GM12878 (cell line): ENCODE data around the gene BIRC6. TPM values are rescaled to one million over a fixed set of nuclear protein-coding genes. Genes with fewer than 3 reads are reported as not detected.

Source experiments
- ATAC-seq: fragments of 200-7000 bp; cut with Tn5 transposase; 3 replicates; pipeline ENCODE4 v1.9.1; 2020; ENCODE audit warnings: mild to moderate bottlenecking, moderate library complexity
- BruUV-seq: library from RNA; stranded (reverse); fragments of 400-500 nt; replicated peaks from 2 replicates; lab custom pipeline; 2021; lab: Mats Ljungman, UMichigan
- CTCF ChIA-PET: fragments of 300-600 bp; sonication (Branson Sonifier 250); formaldehyde crosslinking; extraction: SDS; loops from one replicate; lab custom pipeline; 2021; ENCODE audit warnings: inconsistent platforms; lab: Yijun Ruan, JAX
- POLR2A ChIA-PET: fragments of 350-600 bp; formaldehyde crosslinking; extraction: SDS; loops from one replicate; lab custom pipeline; 2021; ENCODE audit warnings: inconsistent platforms; lab: Charles Lee
- RAD21 ChIA-PET: fragments of 300-600 bp; sonication (Branson Sonifier 250); formaldehyde crosslinking; loops from one replicate; lab custom pipeline; 2023; ENCODE audit warnings: antibody characterized with exemption; ENCODE audit not compliant: unreplicated experiment; lab: Charles Lee
- SMC1A ChIA-PET: fragments of 300-600 bp; sonication (Branson Sonifier 250); formaldehyde crosslinking; loops from one replicate; lab custom pipeline; 2023; ENCODE audit not compliant: unreplicated experiment, uncharacterized antibody; lab: Charles Lee
- DNase-seq: peaks from one replicate; pipeline ENCODE4 v3.0.0-alpha.2; 2011; ENCODE audit warnings: low read depth, low spot score
- FAIRE-seq: peaks from 3 replicates; lab custom pipeline; 2011; peaks lifted over from hg19 to GRCh38; lab: Jason Lieb, UNC
- H2AFZ ChIP-seq: 2 replicates; pipeline ENCODE4 v1.6.0; 2011; ENCODE audit warnings: low read depth, low read length, control low read depth; ENCODE audit not compliant: control insufficient read depth
- H3K27ac ChIP-seq: 2 replicates; pipeline ENCODE4 v1.5.1; 2011; ENCODE audit warnings: control low read depth; ENCODE audit not compliant: control insufficient read depth, insufficient read depth
- H3K27me3 ChIP-seq, 2 experiments: replicated peaks in 1 of 2; 2 replicates each; pipeline versions ENCODE4 v1.6.0 to v1.6.1; 2011; ENCODE audit warnings: low read length in 1 of 2; ENCODE audit not compliant: control insufficient read depth in 2 of 2, insufficient read depth in 2 of 2
- H3K36me3 ChIP-seq, 2 experiments: 2 replicates each; pipeline ENCODE4 v1.5.1; 2011; ENCODE audit warnings: low read length in 1 of 2; ENCODE audit not compliant: control insufficient read depth in 2 of 2, insufficient read depth in 2 of 2
- H3K4me1 ChIP-seq: 2 replicates; pipeline ENCODE4 v1.6.1; 2011; ENCODE audit warnings: mild to moderate bottlenecking, low read length, moderate library complexity, mixed read lengths; ENCODE audit not compliant: control insufficient read depth, insufficient read depth
- H3K4me2 ChIP-seq: 2 replicates; pipeline ENCODE4 v1.6.0; 2011; ENCODE audit warnings: control low read depth; ENCODE audit not compliant: control insufficient read depth, insufficient read depth
- H3K4me3 ChIP-seq: fragments of 200-600 bp; sonication (generic); 2 replicates; pipeline ENCODE4 v1.5.1; 2016
- H3K79me2 ChIP-seq: 2 replicates; pipeline ENCODE4 v1.6.0; 2011; ENCODE audit warnings: low read length; ENCODE audit not compliant: control insufficient read depth, insufficient read depth
- H3K9ac ChIP-seq: 2 replicates; pipeline ENCODE4 v1.8.0; 2011; ENCODE audit warnings: low read length, control low read depth, mixed read lengths; ENCODE audit not compliant: control insufficient read depth, insufficient read depth
- H3K9me3 ChIP-seq: replicated peaks from 3 replicates; pipeline ENCODE4 v1.5.1; 2011; ENCODE audit warnings: mild to moderate bottlenecking, low read length; ENCODE audit not compliant: control insufficient read depth, insufficient read depth
- H4K20me1 ChIP-seq: 2 replicates; pipeline ENCODE4 v1.6.0; 2011; ENCODE audit not compliant: control insufficient read depth, insufficient read depth
- CHD1 ChIP-seq: IDR thresholded peaks from 2 replicates; pipeline ENCODE4 v1.6.1; 2012; ENCODE audit warnings: low read depth, low read length, improper control_type of control experiment
- FOS ChIP-seq: IDR thresholded peaks from 3 replicates; pipeline ENCODE4 v1.6.1; 2011; ENCODE audit warnings: borderline replicate concordance; ENCODE audit not compliant: insufficient read length; ENCODE audit errors: extremely low read depth
- FOXM1 ChIP-seq: IDR thresholded peaks from 2 replicates; pipeline ENCODE4 v1.6.1; 2012; ENCODE audit warnings: low read depth, mild to moderate bottlenecking, inconsistent platforms, low read length, moderate library complexity
- MEF2A ChIP-seq: IDR thresholded peaks from 2 replicates; pipeline ENCODE4 v1.6.1; 2011; ENCODE audit warnings: low read depth, mild to moderate bottlenecking, low read length, moderate library complexity; ENCODE audit not compliant: insufficient read depth
- MTA2 ChIP-seq: fragments of 450-650 bp; IDR thresholded peaks from 2 replicates; pipeline ENCODE4 v1.6.1; 2016; ENCODE audit warnings: low read depth, mild to moderate bottlenecking, moderate library complexity
- NRF1 ChIP-seq: conservative IDR thresholded peaks from 2 replicates; pipeline ENCODE4 v1.6.1; 2011; ENCODE audit warnings: mild to moderate bottlenecking, low read depth, low read length, improper control_type of control experiment
- PML ChIP-seq: IDR thresholded peaks from 2 replicates; pipeline ENCODE4 v1.6.1; 2012; ENCODE audit warnings: low read length, inconsistent platforms
- RUNX3 ChIP-seq: IDR thresholded peaks from 2 replicates; pipeline ENCODE4 v1.6.1; 2012; ENCODE audit warnings: low read length, inconsistent platforms
- SPI1 ChIP-seq: IDR thresholded peaks from 2 replicates; pipeline ENCODE4 v1.6.1; 2011; ENCODE audit warnings: low read depth, mild to moderate bottlenecking, low read length, moderate library complexity, borderline replicate concordance; ENCODE audit not compliant: insufficient read depth
- TARDBP ChIP-seq: IDR thresholded peaks from 2 replicates; pipeline ENCODE4 v1.6.1; 2016; ENCODE audit warnings: borderline replicate concordance
- TCF12 ChIP-seq: IDR thresholded peaks from 2 replicates; pipeline ENCODE4 v1.6.1; 2011; ENCODE audit warnings: low read depth, mild to moderate bottlenecking, low read length
- WRNIP1 ChIP-seq: IDR thresholded peaks from 2 replicates; pipeline ENCODE4 v1.6.1; 2011; ENCODE audit warnings: low read depth, low read length, improper control_type of control experiment, borderline replicate concordance
- WGBS: methylation state at CpG from one replicate; pipeline ENCODE4 v1.1.6; 2016; ENCODE audit warnings: low lambda C conversion rate; ENCODE audit not compliant: insufficient replicate concordance, insufficient coverage; ENCODE audit errors: missing lambda C conversion rate; 5-methylcytosine and 5-hydroxymethylcytosine counted together
- in situ Hi-C: fragments of 300-500 bp; cut with MboI; formaldehyde crosslinking; loops from 9 replicates; pipeline ENCODE4 v1.14.3; 2018; ENCODE audit warnings: mixed read lengths
- intact Hi-C: fragments of 100-400 bp; cut with micrococcal nuclease; formaldehyde crosslinking; loops from one replicate; pipeline ENCODE4 v1.14.2; 2022; ENCODE audit not compliant: unreplicated experiment
- polyA plus RNA-seq, 11 experiments: library from polyadenylated mRNA; depleted of rRNA in 4 of 11; unstranded in 6 of 11; stranded (reverse) in 5 of 11; fragments of >200 nt; fragmentation: Nextera tagmentation in 4 of 11; fragmentation: Illumina TruSeq in 1 of 11; extraction: Ambion mirVana in 4 of 11; extraction: Trizol in 1 of 11; gene quantifications; 1 replicate in 1 of 11; 2 replicates in 10 of 11; pipeline versions ENCODE4 v1.2.1 to v1.2.3, GENCODE V29; 2011 to 2016; ENCODE audit warnings: inconsistent platforms in 2 of 11, missing spikeins in 2 of 11, low read depth in 1 of 11
- total RNA-seq, 4 experiments: library from RNA; depleted of rRNA in 3 of 4; stranded (reverse); fragments of >200 nt in 3 of 4; fragmentation: Illumina TruSeq in 1 of 4; extraction: Trizol in 1 of 4; gene quantifications; 2 replicates each; pipeline versions ENCODE4 v1.2.1 to v1.2.3, GENCODE V29; 2013 to 2021
- TF ChIP-seq, protein P1 (sequence below): IDR thresholded peaks from 2 replicates; pipeline ENCODE4 v1.6.1; 2011; ENCODE audit warnings: borderline replicate concordance, low read depth, mild to moderate bottlenecking, moderate library complexity, low read length; ENCODE audit not compliant: insufficient read depth, poor library complexity, severe bottlenecking

The BIRC6 gene
- total and polyA plus RNA-seq, 10 of the 15 experiments (the other 5 are each of a cell fraction or from before 2014, with no cell fraction given), result 18.8 to 118 (median 55.0) TPM

DNA sequence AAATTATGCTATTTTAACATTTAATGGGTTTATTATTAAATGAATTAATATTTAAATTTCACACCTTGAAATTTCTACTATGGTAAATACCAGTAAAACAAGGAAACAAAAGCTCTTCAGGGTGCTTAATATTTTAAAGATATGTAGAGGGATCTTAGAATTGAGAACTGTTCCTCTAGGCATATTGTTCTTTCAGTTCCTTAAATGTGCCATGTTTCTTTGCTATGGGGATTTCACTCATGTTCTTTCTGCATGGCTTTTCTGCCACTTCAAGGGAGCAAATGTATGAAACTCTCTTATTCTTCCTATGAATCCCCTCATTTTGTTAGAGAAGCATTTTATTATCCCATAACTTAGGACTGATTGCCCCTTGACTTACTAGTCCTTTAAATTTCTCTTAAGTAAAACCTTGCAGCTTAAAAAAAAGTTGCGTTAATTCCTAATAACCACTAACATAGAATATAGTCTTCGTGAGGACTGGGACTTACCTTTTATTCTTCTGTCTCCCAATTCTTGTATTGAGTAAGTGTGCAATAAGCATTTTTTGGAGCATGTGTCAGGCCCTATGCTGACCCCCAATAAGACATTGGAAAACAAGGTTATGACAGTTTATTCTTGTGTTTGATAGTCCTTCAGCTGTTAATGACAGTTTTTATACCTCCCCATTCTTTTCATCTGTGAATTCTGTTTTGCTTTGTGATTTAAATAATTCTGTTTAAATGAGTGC is 95.7 kb downstream of the BIRC6 start:
- H3K4me3 ChIP-seq, result no peak overlapping the region
- no peak overlapping the region for H3K27ac ChIP-seq
- H3K4me1 ChIP-seq, result no peaks in the 10 kb centered on the region
- ChIA-PET POLR2A (no interaction called here), SMC1A (interaction anchor here (0.7 to 1.5 kb wide), 5 partner anchors 8 to 661 kb away, joined by 4 to 6 read pairs (median 4); no protein-coding TSS in a partner anchor), CTCF (interaction anchor here (0.6 to 1.7 kb wide), 3 partner anchors 9 to 23 kb away, joined by 3 read pairs; no protein-coding TSS in a partner anchor)
- H4K20me1 ChIP-seq, result no peaks in the 10 kb centered on the region
- no peaks in the 10 kb centered on the region for H3K27me3 ChIP-seq
- no peaks in the 10 kb centered on the region for H3K79me2 ChIP-seq
- DNase-seq, result no peak
- TF ChIP-seq CHD1 (no peak), SPI1 (peak; percentile 77; the same call in 1 of the 2 replicates)
- TF ChIP-seq, all 136 proteins: peak for 1
- peak; percentile 71 for ATAC-seq
- no peak overlapping the region for H3K4me2 ChIP-seq
- in situ Hi-C loops, result no loop called here
- no peaks in the 10 kb centered on the region for H3K9me3 ChIP-seq
- BruUV-seq, result no TSS peak
- WGBS, result 98% methylated on average over 2 of the region's 2 CpGs
- intact Hi-C loops, result no loop called here
- no peak overlapping the region for H3K9ac ChIP-seq
- H2AFZ ChIP-seq, result no peak overlapping the region
- no peaks in the 10 kb centered on the region; a peak in 2 of 4 replicates for H3K36me3 ChIP-seq
- FAIRE-seq, result no peak
- RAD21 ChIA-PET, result interaction anchor here (0.7 kb wide), 1 partner anchor 35 kb away, joined by 3 read pairs; no protein-coding TSS in a partner anchor

DNA sequence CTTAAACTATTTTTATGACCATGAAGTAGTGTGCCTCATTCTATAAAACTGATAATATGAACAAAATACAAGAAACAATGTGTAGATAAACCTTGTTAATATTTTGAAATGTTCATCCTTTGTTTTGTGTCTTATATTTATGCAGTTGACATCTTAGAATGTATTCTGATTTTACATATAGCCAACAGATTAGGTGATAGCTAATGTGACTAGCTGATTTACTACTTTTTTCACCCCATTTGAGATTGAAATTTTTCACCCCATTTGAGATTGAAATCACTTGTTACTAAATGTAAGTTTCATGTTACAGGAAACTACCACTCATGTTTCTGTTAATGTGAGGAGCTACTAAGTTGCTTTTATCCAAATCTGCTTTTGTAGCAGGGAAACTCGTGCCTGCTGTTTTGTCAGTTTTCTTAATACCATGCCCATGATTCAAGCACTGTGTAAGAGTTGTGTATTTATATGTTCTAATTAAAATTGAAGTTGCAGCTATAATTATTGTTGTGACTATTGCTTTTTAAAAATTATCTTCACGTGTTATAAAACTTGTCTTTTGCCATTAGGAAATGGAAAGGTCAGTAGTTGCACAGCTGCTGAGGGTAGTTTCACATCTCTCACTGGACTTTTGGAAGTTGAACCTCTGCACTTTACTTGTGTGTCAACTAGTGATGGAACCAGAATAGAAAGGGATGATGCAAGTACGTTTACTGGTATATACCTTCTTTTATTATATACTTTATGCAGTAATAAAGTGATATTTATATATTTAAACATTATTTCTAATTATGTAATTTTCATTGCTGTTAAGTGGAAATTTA is 96.6 kb downstream of the BIRC6 start:
- ChIA-PET RAD21 (no interaction called here), POLR2A (no interaction called here), SMC1A (interaction anchor here (0.7 to 1.5 kb wide), 4 partner anchors 9 to 32 kb away, joined by 4 to 6 read pairs (median 4); no protein-coding TSS in a partner anchor), CTCF (interaction anchor here (0.6 to 1.7 kb wide), 3 partner anchors 8 to 24 kb away, joined by 3 read pairs; no protein-coding TSS in a partner anchor)
- no peaks in the 10 kb centered on the region for H3K4me1 ChIP-seq
- H4K20me1 ChIP-seq, result no peaks in the 10 kb centered on the region
- intact Hi-C loops, result no loop called here
- FAIRE-seq, result no peak
- H3K79me2 ChIP-seq, result no peaks in the 10 kb centered on the region
- H3K27me3 ChIP-seq, result no peaks in the 10 kb centered on the region
- H3K4me2 ChIP-seq, result no peak overlapping the region
- no peak overlapping the region for H3K9ac ChIP-seq
- no peak overlapping the region for H2AFZ ChIP-seq
- ATAC-seq, result no peak
- TF ChIP-seq PML, result no peak
- TF ChIP-seq WRNIP1, result no peak
- TF ChIP-seq MTA2, result no peak
- no peak for TF ChIP-seq NRF1
- no peak for TF ChIP-seq FOXM1
- no peak for TF ChIP-seq TARDBP
- TF ChIP-seq, protein P1, sequence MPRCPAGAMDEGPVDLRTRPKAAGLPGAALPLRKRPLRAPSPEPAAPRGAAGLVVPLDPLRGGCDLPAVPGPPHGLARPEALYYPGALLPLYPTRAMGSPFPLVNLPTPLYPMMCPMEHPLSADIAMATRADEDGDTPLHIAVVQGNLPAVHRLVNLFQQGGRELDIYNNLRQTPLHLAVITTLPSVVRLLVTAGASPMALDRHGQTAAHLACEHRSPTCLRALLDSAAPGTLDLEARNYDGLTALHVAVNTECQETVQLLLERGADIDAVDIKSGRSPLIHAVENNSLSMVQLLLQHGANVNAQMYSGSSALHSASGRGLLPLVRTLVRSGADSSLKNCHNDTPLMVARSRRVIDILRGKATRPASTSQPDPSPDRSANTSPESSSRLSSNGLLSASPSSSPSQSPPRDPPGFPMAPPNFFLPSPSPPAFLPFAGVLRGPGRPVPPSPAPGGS, result no peak
- TF ChIP-seq TCF12, result no peak
- TF ChIP-seq RUNX3, result no peak
- no peak for TF ChIP-seq FOS
- no peak for TF ChIP-seq MEF2A
- WGBS, result 61% methylated on average over 3 of the region's 3 CpGs
- no peaks in the 10 kb centered on the region for H3K9me3 ChIP-seq
- H3K4me3 ChIP-seq, result no peak overlapping the region
- H3K27ac ChIP-seq, result no peak overlapping the region
- no TSS peak for BruUV-seq
- H3K36me3 ChIP-seq, result no peaks in the 10 kb centered on the region; a peak in 2 of 4 replicates
- DNase-seq, result no peak
- in situ Hi-C loops, result no loop called here
